HG03460 (cell line): ENCODE measurements around the gene IL16.
"Not testable (repeated sequence)": the region's sequence is repeated elsewhere in the genome, so short reads cannot be mapped to it uniquely, and the experiment has no call there.

Experiments
- ATAC-seq: cut with Tn5 transposase; IDR thresholded peaks from one replicate; pipeline ENCODE4 v1.9.1; 2021; ENCODE audit not compliant: unreplicated experiment

IL16 gene

GRCh38 chr15:81199031-81199779 is 2.5 kb downstream of the IL16 start:
- no peak for ATAC-seq

- ATAC-seq = no peak
These were observed 9.3 kb downstream of the IL16 start for GRCh38 chr15:81206018-81206417.

- ATAC-seq = not testable (repeated sequence)
These were observed 11.3 kb downstream of the IL16 start for GRCh38 chr15:81207987-81208386.

- no peak for ATAC-seq
These were observed 13.0 kb downstream of the IL16 start for GRCh38 chr15:81209635-81210034.

- ATAC-seq = no peak
These were observed 14.7 kb downstream of the IL16 start for GRCh38 chr15:81211376-81211775.

GRCh38 chr15:81213982-81214381 is 17.3 kb downstream of the IL16 start:
- ATAC-seq = no peak

GRCh38 chr15:81215531-81215930 is 18.9 kb downstream of the IL16 start:
- no peak for ATAC-seq

GRCh38 chr15:81215983-81216382 is 19.3 kb downstream of the IL16 start:
- ATAC-seq = no peak

- no peak for ATAC-seq
These were observed 19.7 kb downstream of the IL16 start for GRCh38 chr15:81216422-81216821.

GRCh38 chr15:81221449-81221848 is 24.8 kb downstream of the IL16 start:
- no peak for ATAC-seq

- no peak for ATAC-seq
These were observed 25.3 kb downstream of the IL16 start for GRCh38 chr15:81222007-81222406.

- no peak for ATAC-seq
These were observed 26.8 kb downstream of the IL16 start for GRCh38 chr15:81223346-81223971.

- no peak for ATAC-seq
These were observed 27.6 kb downstream of the IL16 start for GRCh38 chr15:81224232-81224631.

GRCh38 chr15:81225161-81225671 is 28.5 kb downstream of the IL16 start:
- no peak for ATAC-seq

- ATAC-seq = no peak
These were observed 31.0 kb downstream of the IL16 start for GRCh38 chr15:81227716-81228115.

- ATAC-seq = no peak
These were observed 32.9 kb downstream of the IL16 start for GRCh38 chr15:81229586-81229985.

- ATAC-seq = no peak
These were observed 38.8 kb downstream of the IL16 start for GRCh38 chr15:81235276-81236123.

GRCh38 chr15:81239190-81239589 is 42.5 kb downstream of the IL16 start:
- no peak for ATAC-seq

- ATAC-seq = no peak
These were observed 46.1 kb downstream of the IL16 start for GRCh38 chr15:81242778-81243177.

- ATAC-seq = no peak
These were observed 47.6 kb downstream of the IL16 start for GRCh38 chr15:81244306-81244705.

GRCh38 chr15:81253846-81254245 is 57.2 kb downstream of the IL16 start:
- no peak for ATAC-seq
